Measurements from ENCODE around the gene INAFM2.
A peak's percentile ranks its signal among the peaks of the same experiment; 100 is the strongest.

The INAFM2 gene

GRCh38 chr15:40355976-40356585 is 32.6 kb downstream of the INAFM2 start:
- no peak overlapping the region for H3K4me3 ChIP-seq (ENCODE audit: low read depth, low read length)
- no peak for TF ChIP-seq CTCF (IDR thresholded peaks at IDR 0.05; ENCODE audit: control insufficient read depth, extremely low read depth, insufficient read depth)
- no peak for DNase-seq (ENCODE audit: low read depth)

GRCh38 chr15:40357246-40357645 is 33.8 kb downstream of the INAFM2 start:
- no peak overlapping the region for H3K4me3 ChIP-seq (ENCODE audit: low read depth, low read length)
- DNase-seq (ENCODE audit: low read depth) = no peak
- no peak for TF ChIP-seq CTCF (IDR thresholded peaks at IDR 0.05; ENCODE audit: control insufficient read depth, extremely low read depth, insufficient read depth)

- DNase-seq (ENCODE audit: low read depth) = no peak
- H3K4me3 ChIP-seq (ENCODE audit: low read depth, low read length) = peak within 1 kb of the TSS; percentile 54
- TF ChIP-seq CTCF (IDR thresholded peaks at IDR 0.05; ENCODE audit: control insufficient read depth, extremely low read depth, insufficient read depth) = no peak
These were observed 34.4 kb downstream of the INAFM2 start, which contains the start of gene DISP2 for GRCh38 chr15:40357723-40358470. TSS of gene DISP2 (plus strand) at chr15:40358219. CDS start at chr15:40358322, 103 bp downstream.

GRCh38 chr15:40358471-40359353 is 35.2 kb downstream of the INAFM2 start:
- 0 out of 2 replicates have a peak, but pooled peaks have one; percentile 16 for TF ChIP-seq CTCF (IDR thresholded peaks at IDR 0.05; ENCODE audit: control insufficient read depth, extremely low read depth, insufficient read depth)
- DNase-seq (ENCODE audit: low read depth) = no peak
- H3K4me3 ChIP-seq (ENCODE audit: low read depth, low read length) = peak overlapping the region; percentile 47

- TF ChIP-seq CTCF (IDR thresholded peaks at IDR 0.05; ENCODE audit: control insufficient read depth, extremely low read depth, insufficient read depth) = no peak
- H3K4me3 ChIP-seq (ENCODE audit: low read depth, low read length) = no peak overlapping the region
- no peak for DNase-seq (ENCODE audit: low read depth)
These were observed 36.5 kb downstream of the INAFM2 start for GRCh38 chr15:40360015-40360414.

- H3K4me3 ChIP-seq (ENCODE audit: low read depth, low read length) = no peak overlapping the region
- no peak for DNase-seq (ENCODE audit: low read depth)
- TF ChIP-seq CTCF (IDR thresholded peaks at IDR 0.05; ENCODE audit: control insufficient read depth, extremely low read depth, insufficient read depth) = no peak
These were observed 38.1 kb downstream of the INAFM2 start for GRCh38 chr15:40361640-40362039.
